ENCODE data around the gene NXNL1.

Gene NXNL1

DNA sequence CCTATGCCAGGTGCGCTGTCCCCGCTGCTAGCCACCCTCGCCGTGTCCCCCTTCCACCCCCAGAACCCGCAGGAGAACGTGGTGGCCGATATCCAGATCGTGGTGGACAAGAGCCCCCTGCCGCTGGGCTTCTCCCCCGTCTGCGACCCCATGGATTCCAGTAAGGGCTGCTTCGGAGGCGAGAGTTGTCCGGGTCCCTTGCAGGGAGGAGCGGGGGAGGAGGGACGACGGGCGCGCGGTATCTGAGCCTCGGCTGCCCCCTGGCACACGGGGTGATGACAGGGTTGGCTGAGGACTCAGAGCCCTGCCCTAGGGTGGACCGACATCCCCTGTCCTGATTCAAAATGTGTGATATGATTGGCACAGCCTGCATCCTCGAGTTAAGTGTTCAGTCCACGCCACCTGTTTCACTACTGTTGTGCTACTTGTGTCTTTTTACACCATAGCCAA lies 40.2 kb downstream of the NXNL1 start:
- H3K9me3 Mint-ChIP-seq: no peaks in the 10 kb centered on the region
- H3K27ac Mint-ChIP-seq: peak overlapping the region; percentile 90
- no peaks in the 10 kb centered on the region for H3K27me3 Mint-ChIP-seq
- peak overlapping the region; percentile 94 for H3K4me3 Mint-ChIP-seq
- H3K36me3 Mint-ChIP-seq: peaks cover 19% of the 10 kb centered on the region
- H3K4me1 Mint-ChIP-seq: peaks cover 24% of the 10 kb centered on the region
- peak; percentile 37 for ATAC-seq

DNA sequence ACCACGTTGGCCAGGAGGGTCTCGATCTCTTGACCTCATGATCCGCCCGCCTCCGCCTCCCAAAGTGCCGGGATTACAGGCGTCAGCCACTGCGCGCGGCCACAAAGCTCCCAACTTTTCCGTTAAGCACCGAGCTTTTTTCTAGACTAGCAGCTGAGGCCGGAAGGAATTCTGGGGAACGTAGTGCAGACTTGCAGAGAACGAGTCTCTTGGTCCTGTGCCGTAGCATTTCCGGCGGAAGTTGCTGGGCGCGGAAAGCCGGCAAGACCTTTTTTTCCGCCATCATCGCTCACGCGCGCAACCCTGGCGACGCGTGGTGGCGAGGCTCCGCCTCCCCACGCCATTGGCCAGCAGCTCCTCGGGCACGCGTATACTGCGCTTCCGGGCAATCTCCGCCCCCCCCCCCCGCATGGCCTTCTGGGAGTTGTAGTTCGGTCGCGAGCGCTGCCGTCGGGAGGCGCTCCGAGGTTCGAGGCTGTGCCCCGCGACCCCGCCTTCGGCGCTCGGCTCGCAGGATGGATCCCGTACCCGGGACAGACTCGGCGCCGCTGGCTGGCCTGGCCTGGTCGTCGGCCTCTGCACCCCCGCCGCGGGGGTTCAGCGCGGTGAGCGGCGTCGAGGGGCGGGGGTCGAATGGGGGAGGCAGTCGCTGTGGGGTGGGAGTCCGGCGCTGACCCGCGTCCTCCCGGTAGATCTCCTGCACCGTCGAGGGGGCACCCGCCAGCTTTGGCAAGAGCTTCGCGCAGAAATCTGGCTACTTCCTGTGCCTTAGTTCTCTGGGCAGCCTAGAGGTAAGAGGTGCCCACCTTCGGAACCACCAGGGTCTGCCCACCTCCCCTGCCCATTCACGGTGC lies 40.9 kb downstream of the NXNL1 start, which contains the start of gene MVB12A:
MVB12A (plus strand) TSS at position 427 of the 854 bp plus-strand sequence; CDS start at position 516, 89 bp downstream.
- Mint-ChIP-seq H3K4me1 (peaks cover 21% of the 10 kb centered on the region), H3K4me3 (peak within 1 kb of the TSS; percentile 94), H3K9me3 (no peaks in the 10 kb centered on the region), H3K36me3 (peaks cover 25% of the 10 kb centered on the region), H3K27ac (peak within 1 kb of the TSS; percentile 90), H3K27me3 (no peaks in the 10 kb centered on the region)
- ATAC-seq: peak; percentile 98

- Mint-ChIP-seq H3K36me3 (peaks cover 25% of the 10 kb centered on the region), H3K4me1 (peaks cover 18% of the 10 kb centered on the region), H3K27ac (peak overlapping the region; percentile 90), H3K9me3 (no peaks in the 10 kb centered on the region), H3K4me3 (peak overlapping the region; percentile 94), H3K27me3 (no peaks in the 10 kb centered on the region)
- ATAC-seq: no peak
Measured at GRCh38 chr19:17419154-17419620, 41.5 kb downstream of the NXNL1 start.

DNA sequence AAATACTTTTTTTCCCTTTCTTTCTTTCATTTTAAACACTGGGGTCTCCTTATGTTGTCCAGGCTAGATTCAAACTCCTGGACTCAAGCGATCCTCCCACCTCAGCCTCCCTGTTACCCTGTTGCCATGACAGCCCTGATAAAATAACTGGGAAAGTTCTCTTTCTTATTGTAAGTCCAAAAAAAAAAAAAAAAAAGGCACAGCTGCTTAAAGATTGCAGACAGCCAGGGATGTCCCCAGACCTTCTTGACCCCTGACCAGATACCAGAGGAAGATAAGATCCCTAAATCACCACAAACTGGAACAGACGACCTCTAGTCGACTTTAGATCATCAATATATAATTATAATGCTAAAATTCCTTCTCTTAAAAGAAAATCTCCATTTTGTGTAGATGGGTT lies 42.0 kb downstream of the NXNL1 start:
- no peak for ATAC-seq
- Mint-ChIP-seq H3K9me3 (no peaks in the 10 kb centered on the region), H3K4me1 (peaks cover 18% of the 10 kb centered on the region), H3K36me3 (peaks cover 25% of the 10 kb centered on the region), H3K4me3 (peak overlapping the region; percentile 23), H3K27ac (peak overlapping the region; percentile 90), H3K27me3 (no peaks in the 10 kb centered on the region)

GRCh38 chr19:17415121-17415520 lies 45.6 kb downstream of the NXNL1 start:
- Mint-ChIP-seq H3K27ac (no peak overlapping the region), H3K4me3 (no peak overlapping the region), H3K4me1 (peaks cover 23% of the 10 kb centered on the region), H3K36me3 (peaks cover 35% of the 10 kb centered on the region), H3K27me3 (no peaks in the 10 kb centered on the region), H3K9me3 (no peaks in the 10 kb centered on the region)
- ATAC-seq: no peak

DNA sequence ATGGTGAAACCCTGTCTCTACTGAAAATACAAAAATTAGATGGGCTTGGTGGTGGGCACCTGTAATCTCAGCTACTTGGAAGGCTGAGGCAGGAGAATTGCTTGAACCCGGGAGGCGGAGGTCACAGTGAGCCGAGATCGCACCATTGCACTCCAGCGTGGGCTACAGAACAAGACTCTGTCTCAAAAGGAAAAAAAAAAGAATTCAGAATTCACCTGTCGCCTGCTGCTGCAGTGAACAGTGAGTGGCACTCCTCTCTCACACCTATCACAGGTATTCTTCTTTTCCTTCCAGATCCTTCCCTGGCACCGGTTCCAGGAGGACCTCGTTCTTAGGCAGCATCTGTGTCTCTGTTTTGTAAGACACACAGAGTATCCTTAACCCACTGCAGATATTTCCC lies 46.6 kb downstream of the NXNL1 start:
- peaks cover 35% of the 10 kb centered on the region for H3K36me3 Mint-ChIP-seq
- H3K9me3 Mint-ChIP-seq: no peaks in the 10 kb centered on the region
- H3K4me3 Mint-ChIP-seq: no peak overlapping the region
- H3K4me1 Mint-ChIP-seq: peaks cover 17% of the 10 kb centered on the region
- H3K27me3 Mint-ChIP-seq: no peaks in the 10 kb centered on the region
- ATAC-seq: no peak
- H3K27ac Mint-ChIP-seq: no peak overlapping the region

- Mint-ChIP-seq H3K4me3 (no peak overlapping the region), H3K4me1 (peaks cover 27% of the 10 kb centered on the region), H3K27ac (no peak overlapping the region), H3K36me3 (peaks cover 30% of the 10 kb centered on the region), H3K27me3 (no peaks in the 10 kb centered on the region), H3K9me3 (no peaks in the 10 kb centered on the region)
- ATAC-seq: no peak
Measured at GRCh38 chr19:17411801-17412200, 48.9 kb downstream of the NXNL1 start.

GRCh38 chr19:17409990-17410389 lies 50.7 kb downstream of the NXNL1 start:
- ATAC-seq: no peak
- no peak overlapping the region for H3K27ac Mint-ChIP-seq
- peaks cover 39% of the 10 kb centered on the region for H3K4me1 Mint-ChIP-seq
- no peak overlapping the region for H3K4me3 Mint-ChIP-seq
- H3K9me3 Mint-ChIP-seq: no peaks in the 10 kb centered on the region
- H3K36me3 Mint-ChIP-seq: peaks cover 17% of the 10 kb centered on the region
- H3K27me3 Mint-ChIP-seq: no peaks in the 10 kb centered on the region

- Mint-ChIP-seq H3K9me3 (no peaks in the 10 kb centered on the region), H3K27me3 (no peaks in the 10 kb centered on the region), H3K4me3 (peak overlapping the region; percentile 84), H3K36me3 (peaks cover 20% of the 10 kb centered on the region), H3K27ac (peak overlapping the region; percentile 90), H3K4me1 (peaks cover 47% of the 10 kb centered on the region)
- ATAC-seq: peak; percentile 42
Measured at GRCh38 chr19:17406887-17407196, 53.9 kb downstream of the NXNL1 start.

DNA sequence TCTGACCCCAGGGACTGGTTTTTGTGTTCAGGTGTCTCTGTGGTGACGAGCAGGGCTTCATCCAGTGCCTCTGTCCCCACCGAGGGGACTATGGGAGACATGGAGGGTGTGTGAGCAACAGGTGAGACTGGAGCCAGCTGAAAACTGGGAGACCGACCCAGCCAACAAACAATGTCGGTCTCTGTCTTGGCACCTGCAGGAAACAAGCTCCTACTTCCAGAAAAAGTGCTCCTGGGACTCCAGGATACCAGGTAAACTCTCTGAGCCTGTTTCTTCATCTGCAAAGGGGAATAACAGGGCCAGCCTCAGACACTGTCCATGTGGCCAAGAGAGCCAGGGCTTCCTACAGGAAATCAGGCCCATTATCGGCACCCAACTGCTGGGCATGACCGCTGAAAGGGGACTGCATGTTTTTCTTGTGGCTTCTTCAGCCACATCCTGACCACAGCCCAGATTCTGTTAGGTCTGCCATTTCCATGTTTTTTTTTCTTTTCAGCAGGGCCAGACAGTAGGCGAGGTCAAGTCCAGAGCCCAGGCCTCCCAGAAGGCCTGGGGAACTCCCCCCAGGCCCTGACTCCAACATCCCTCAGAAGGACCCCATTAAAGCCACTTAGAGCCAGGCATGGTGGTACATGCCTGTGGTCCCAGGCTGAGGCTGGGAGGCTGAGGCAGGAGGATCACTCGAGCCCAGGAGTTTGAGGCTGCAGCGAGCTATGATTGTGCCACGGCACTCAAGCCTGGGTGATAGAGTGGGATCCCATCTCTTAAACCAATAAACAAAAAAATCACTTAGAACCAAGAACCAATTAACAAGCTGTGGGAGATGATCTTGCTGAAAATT lies 54.5 kb downstream of the NXNL1 start:
- Mint-ChIP-seq H3K4me1 (peaks cover 41% of the 10 kb centered on the region), H3K27ac (peak overlapping the region; percentile 90), H3K36me3 (peaks cover 24% of the 10 kb centered on the region), H3K4me3 (peak overlapping the region; percentile 84), H3K9me3 (no peaks in the 10 kb centered on the region), H3K27me3 (no peaks in the 10 kb centered on the region)
- ATAC-seq: peak; percentile 44
